HepG2 (cell line): ENCODE measurements around the gene PA2G4. TPM values are rescaled to one million over a fixed set of nuclear protein-coding genes. Genes with fewer than 3 reads are reported as not detected.
A peak's percentile ranks its signal among the peaks of the same experiment; 100 is the strongest.

Experiments
- AGO1 ChIP-seq: fragments of 200-400 bp; formaldehyde crosslinking; IDR thresholded peaks from 2 replicates; pipeline ENCODE4 v1.6.1; 2017; ENCODE audit warnings: mild to moderate bottlenecking, low read depth, low read length, moderate library complexity; ENCODE audit not compliant: poor library complexity, severe bottlenecking
- ARID2 ChIP-seq: sonication (generic); formaldehyde crosslinking; IDR thresholded peaks from 2 replicates; pipeline ENCODE4 v1.8.1; 2022; ENCODE audit warnings: mild to moderate bottlenecking, missing genetic modification reagents, borderline replicate concordance
- FUBP1 ChIP-seq: sonication (generic); formaldehyde crosslinking; IDR thresholded peaks from 2 replicates; pipeline ENCODE4 v1.5.1; 2020; ENCODE audit warnings: missing genetic modification reagents, mild to moderate bottlenecking, borderline replicate concordance
- HDAC6 ChIP-seq: fragments of 200-600 bp; sonication (generic); IDR thresholded peaks from 2 replicates; pipeline ENCODE4 v1.7.0; 2017; ENCODE audit warnings: mild to moderate bottlenecking, antibody characterized with exemption, low read length, low read depth
- ISL2 ChIP-seq: sonication (generic); formaldehyde crosslinking; IDR thresholded peaks from 2 replicates; pipeline ENCODE4 v1.5.0; 2020; ENCODE audit warnings: missing genetic modification reagents
- SMYD3 ChIP-seq: sonication (generic); formaldehyde crosslinking; IDR thresholded peaks from 2 replicates; pipeline ENCODE4 v1.8.1; 2023; ENCODE audit warnings: mild to moderate bottlenecking, missing genetic modification reagents
- SUZ12 ChIP-seq: fragments of 150-350 bp; IDR thresholded peaks from 2 replicates; pipeline ENCODE4 v1.6.1; 2014; ENCODE audit warnings: low read depth, low read length
- ZBTB49 ChIP-seq: sonication (generic); formaldehyde crosslinking; IDR thresholded peaks from 2 replicates; pipeline ENCODE4 v1.4.0; 2020; ENCODE audit warnings: missing genetic modification reagents, borderline replicate concordance
- ZNF318 ChIP-seq: sonication (generic); formaldehyde crosslinking; IDR thresholded peaks from 2 replicates; pipeline ENCODE4 v1.4.0; 2020; ENCODE audit warnings: mild to moderate bottlenecking, missing genetic modification reagents
- ZNF513 ChIP-seq: sonication (generic); formaldehyde crosslinking; conservative IDR thresholded peaks from 2 replicates; pipeline ENCODE4 v1.5.0; 2020; ENCODE audit warnings: missing genetic modification reagents
- ZNF547 ChIP-seq: sonication (generic); formaldehyde crosslinking; IDR thresholded peaks from 2 replicates; pipeline ENCODE4 v1.5.1; 2020; ENCODE audit warnings: mild to moderate bottlenecking, missing genetic modification reagents
- polyA plus RNA-seq, 8 experiments: library from polyadenylated mRNA; depleted of rRNA in 3 of 8; stranded (reverse) in 7 of 8; unstranded in 1 of 8; fragments of >200 nt; fragmentation: Illumina TruSeq in 4 of 8; extraction: Trizol in 4 of 8; gene quantifications; 2 replicates each; pipeline versions ENCODE4 v1.2.1 to v1.2.3, GENCODE V29; 2011 to 2016; ENCODE audit warnings: low read depth in 4 of 8, missing spikeins in 1 of 8, mixed read lengths in 1 of 8; ENCODE audit not compliant: insufficient read depth in 1 of 8
- total RNA-seq, 5 experiments: library from RNA; depleted of rRNA; stranded (reverse); fragments of >200 nt; fragmentation: Illumina TruSeq; extraction: Trizol; gene quantifications; 2 replicates each; pipeline ENCODE4 v1.2.3, GENCODE V29; 2016; ENCODE audit warnings: low read depth in 1 of 5

Gene PA2G4
- total and polyA plus RNA-seq, 2 of the 13 experiments (the other 11 are each of a cell fraction or from before 2014, with no cell fraction given) = 147 to 240 TPM

GRCh38 chr12:56117778-56118687, 13.7 kb downstream of the PA2G4 start, which contains the start of gene ZC3H10 (continued):
- no peak for TF ChIP-seq ZBTB49
- peak; percentile 32; the same call in 1 of the 2 replicates for TF ChIP-seq ZNF547 (CRISPR knock-in tag)
- TF ChIP-seq ZNF318 (CRISPR knock-in tag) = peak; percentile 99
- TF ChIP-seq HDAC6 = no peak
- TF ChIP-seq ISL2 (CRISPR knock-in tag) = peak; percentile 66; the same call in 1 of the 2 replicates
- TF ChIP-seq ARID2 (CRISPR knock-in tag) = peak; percentile 35; the same call in 1 of the 2 replicates
- no peak for TF ChIP-seq ZNF513 (CRISPR knock-in tag)
- TF ChIP-seq FUBP1 (CRISPR knock-in tag) = peak; percentile 62; the same call in 1 of the 2 replicates
- TF ChIP-seq AGO1 = peak; percentile 100
- peak; percentile 38; the same call in 1 of the 2 replicates for TF ChIP-seq SUZ12
- TF ChIP-seq SMYD3 = 0 out of 2 replicates have a peak, but pooled peaks have one; percentile 53
